Testis (tissue), 3 donors: ENCODE data around the gene PDCD1. TPM values are rescaled to one million over a fixed set of nuclear protein-coding genes. Genes with fewer than 3 reads are reported as not detected.

Source experiments
- DNase-seq: peaks from one replicate; pipeline ENCODE4 v3.0.0-alpha.2; 2019
- H3K27ac ChIP-seq, 2 donors: fragments of 200-600 bp; sonication (generic); one replicate each; pipeline ENCODE4 v1.5.1; 2019
- H3K27me3 ChIP-seq: fragments of 200-600 bp; sonication (generic); one replicate; pipeline ENCODE4 v1.5.1; 2019
- H3K36me3 ChIP-seq: fragments of 200-600 bp; sonication (generic); one replicate; pipeline ENCODE4 v1.5.1; 2017; ENCODE audit warnings: low read depth; ENCODE audit errors: missing control alignments
- H3K4me1 ChIP-seq: fragments of 200-600 bp; sonication (generic); one replicate; pipeline ENCODE4 v1.5.1; 2019
- H3K4me3 ChIP-seq, 2 donors: fragments of 200-600 bp; sonication (generic); one replicate each; pipeline ENCODE4 v1.5.1; 2017 to 2019
- H3K9me3 ChIP-seq: fragments of 200-600 bp; sonication (generic); one replicate; pipeline ENCODE4 v1.5.1; 2017
- POLR2A ChIP-seq: fragments of 450-650 bp; IDR thresholded peaks from one replicate; pipeline ENCODE4 v1.6.1; 2017; ENCODE audit warnings: antibody characterized with exemption, mild to moderate bottlenecking, moderate library complexity
- WGBS, 2 donors: methylation state at CpG; one replicate each; pipeline ENCODE4 v1.1.5; 2018; 5-methylcytosine and 5-hydroxymethylcytosine counted together
- intact Hi-C: fragments of 100-400 bp; cut with DNase I; formaldehyde crosslinking; loops from one replicate; pipeline ENCODE4 v1.15.1; 2023; ENCODE audit warnings: low total_unique reads
- polyA plus RNA-seq: library from polyadenylated mRNA; stranded (reverse); fragments of 350-450 nt; fragmentation: Illumina TruSeq; extraction: RNeasy Lipid Tissue Mini Kit (QIAGEN cat#74804); gene quantifications from one replicate; pipeline ENCODE4 v1.2.3, GENCODE V29; 2014; ENCODE audit warnings: low read depth, low replicate concordance; ENCODE audit not compliant: insufficient read depth
- total RNA-seq, 2 donors: library from RNA; depleted of rRNA; stranded (reverse); fragments of >200 nt; gene quantifications; one replicate each; pipeline ENCODE4 v1.2.3, GENCODE V29; 2016
- TF ChIP-seq, protein P1 (sequence below), 3 experiments: fragments of 450-650 bp in 2 of 3; fragments of 200-600 bp in 1 of 3; sonication (generic) in 1 of 3; IDR thresholded peaks; one replicate each; pipeline ENCODE4 v1.5.1; 2016 to 2019; ENCODE audit warnings: antibody characterized with exemption in 3 of 3, mild to moderate bottlenecking in 2 of 3, moderate library complexity in 1 of 3

The PDCD1 gene
- total and polyA plus RNA-seq, 3 donors from 2014 or later: 0.37 to 0.47 (median 0.39) TPM

GRCh38 chr2:241849616-241850543 is 8.8 kb downstream of the PDCD1 start:
- H3K4me3 ChIP-seq: no peak overlapping the region
- H3K36me3 ChIP-seq: no peaks in the 10 kb centered on the region
- H3K4me1 ChIP-seq: peaks cover 2% of the 10 kb centered on the region
- H3K27me3 ChIP-seq: no peaks in the 10 kb centered on the region
- H3K9me3 ChIP-seq: no peaks in the 10 kb centered on the region
- intact Hi-C loops: no loop called here
- H3K27ac ChIP-seq: no peak overlapping the region
- WGBS, 2 donors: 87 to 93% methylated on average over 10 to 16 of the region's 16 CpGs
- DNase-seq: peak; percentile 1
- no peak for TF ChIP-seq POLR2A
- TF ChIP-seq, protein P1, sequence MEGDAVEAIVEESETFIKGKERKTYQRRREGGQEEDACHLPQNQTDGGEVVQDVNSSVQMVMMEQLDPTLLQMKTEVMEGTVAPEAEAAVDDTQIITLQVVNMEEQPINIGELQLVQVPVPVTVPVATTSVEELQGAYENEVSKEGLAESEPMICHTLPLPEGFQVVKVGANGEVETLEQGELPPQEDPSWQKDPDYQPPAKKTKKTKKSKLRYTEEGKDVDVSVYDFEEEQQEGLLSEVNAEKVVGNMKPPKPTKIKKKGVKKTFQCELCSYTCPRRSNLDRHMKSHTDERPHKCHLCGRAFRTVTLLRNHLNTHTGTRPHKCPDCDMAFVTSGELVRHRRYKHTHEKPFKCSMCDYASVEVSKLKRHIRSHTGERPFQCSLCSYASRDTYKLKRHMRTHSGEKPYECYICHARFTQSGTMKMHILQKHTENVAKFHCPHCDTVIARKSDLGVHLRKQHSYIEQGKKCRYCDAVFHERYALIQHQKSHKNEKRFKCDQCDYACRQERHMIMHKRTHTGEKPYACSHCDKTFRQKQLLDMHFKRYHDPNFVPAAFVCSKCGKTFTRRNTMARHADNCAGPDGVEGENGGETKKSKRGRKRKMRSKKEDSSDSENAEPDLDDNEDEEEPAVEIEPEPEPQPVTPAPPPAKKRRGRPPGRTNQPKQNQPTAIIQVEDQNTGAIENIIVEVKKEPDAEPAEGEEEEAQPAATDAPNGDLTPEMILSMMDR (IDR thresholded peaks at IDR 0.05): no peak

GRCh38 chr2:241848761-241849615 is 9.7 kb downstream of the PDCD1 start:
- Histone ChIP-seq H3K4me1 (peaks cover 8% of the 10 kb centered on the region), H3K36me3 (no peaks in the 10 kb centered on the region), H3K9me3 (no peaks in the 10 kb centered on the region), H3K4me3 (no peak overlapping the region), H3K27ac (no peak overlapping the region), H3K27me3 (no peaks in the 10 kb centered on the region)
- 46 to 82% methylated on average over 18 to 27 of the region's 39 CpGs for WGBS, 2 donors
- TF ChIP-seq, protein P1 (IDR thresholded peaks at IDR 0.05): no peak
- no peak for TF ChIP-seq POLR2A
- intact Hi-C loops: no loop called here
- peak; percentile 14 for DNase-seq

DNA sequence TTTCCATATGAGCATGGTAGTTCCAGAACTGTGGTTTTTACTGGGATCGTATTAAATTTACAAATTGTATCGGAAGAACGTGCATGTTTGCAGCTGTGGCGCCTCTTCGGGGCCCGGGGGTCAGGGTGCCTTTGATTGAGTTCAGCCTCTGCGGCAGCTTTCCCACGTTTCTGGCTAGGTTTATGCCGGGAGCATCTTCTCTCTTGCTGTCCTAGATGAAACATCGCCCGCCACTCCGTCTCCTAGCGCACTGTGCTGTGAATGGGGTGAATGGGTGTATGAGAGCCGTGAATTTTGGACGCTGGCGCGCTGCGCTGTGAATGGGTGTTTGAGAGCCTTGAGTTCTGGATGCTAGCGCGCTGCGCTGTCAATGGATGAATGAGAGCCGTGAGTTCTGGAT is 12.3 kb downstream of the PDCD1 start:
- H3K4me1 ChIP-seq: peaks cover 12% of the 10 kb centered on the region
- no peaks in the 10 kb centered on the region for H3K9me3 ChIP-seq
- H3K4me3 ChIP-seq: no peak overlapping the region
- H3K27ac ChIP-seq: no peak overlapping the region
- H3K27me3 ChIP-seq: no peaks in the 10 kb centered on the region
- TF ChIP-seq, protein P1 (IDR thresholded peaks at IDR 0.05): no peak
- TF ChIP-seq POLR2A: no peak
- peak; percentile 12 for DNase-seq
- WGBS, 2 donors: 65 to 78% methylated on average over 22 of the region's 22 CpGs
- intact Hi-C loops: no loop called here
- H3K36me3 ChIP-seq: no peaks in the 10 kb centered on the region

DNA sequence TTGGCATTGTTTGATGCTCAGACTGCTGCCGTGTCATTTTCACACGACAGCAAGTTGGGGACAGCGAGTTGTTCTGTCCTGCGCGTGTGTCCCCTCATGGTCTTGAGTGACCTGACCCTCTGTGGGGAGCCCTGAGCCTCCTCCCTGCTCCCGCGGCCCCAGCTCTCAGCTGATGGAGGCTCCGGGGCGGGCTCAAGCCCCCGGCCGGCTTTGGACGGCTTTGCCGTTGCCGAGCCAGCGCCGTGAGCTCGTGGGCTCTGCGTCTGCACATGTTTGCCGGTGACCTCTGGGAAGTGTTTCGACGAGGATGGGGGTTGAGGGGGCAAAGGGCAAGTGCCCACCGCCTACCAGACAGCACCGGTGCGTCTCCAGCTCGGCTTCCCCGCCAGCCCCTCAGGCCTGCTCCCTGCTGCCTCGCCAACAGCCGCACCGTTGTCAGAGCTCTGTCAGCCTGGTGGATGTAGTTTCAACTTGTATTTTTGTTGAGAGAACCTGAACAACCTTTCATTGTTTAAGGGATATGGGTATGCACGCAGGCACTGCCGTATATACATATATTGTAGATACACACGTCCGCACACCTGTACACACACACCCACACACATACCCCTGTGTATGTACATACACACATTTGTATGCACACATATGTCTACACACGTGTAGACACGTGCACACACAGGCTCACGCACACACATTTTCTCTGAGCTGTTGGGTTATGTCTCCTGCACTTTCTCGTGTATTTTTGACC is 13.7 kb downstream of the PDCD1 start:
- intact Hi-C loops: no loop called here
- Histone ChIP-seq H3K9me3 (no peaks in the 10 kb centered on the region), H3K27ac (peak overlapping the region in 1 of 2 donors; percentile 41), H3K4me3 (no peak overlapping the region), H3K4me1 (peaks cover 12% of the 10 kb centered on the region), H3K27me3 (no peaks in the 10 kb centered on the region), H3K36me3 (no peaks in the 10 kb centered on the region)
- WGBS, 2 donors: 58 to 65% methylated on average over 10 to 37 of the region's 37 CpGs
- no peak for TF ChIP-seq POLR2A
- TF ChIP-seq, protein P1 (IDR thresholded peaks at IDR 0.05): no peak
- peak; percentile 13 for DNase-seq
